NOMO-1 treated with DMSO at 0.1 percent for 48 hours (cell line): ENCODE measurements around the gene MARCKS.
A peak's percentile ranks its signal among the peaks of the same experiment; 100 is the strongest.

Experiments used
- DNase-seq: peaks from one replicate; lab custom pipeline; 2025; ENCODE audit not compliant: unreplicated experiment; lab: John Stamatoyannopoulos, UW

MARCKS gene, protein sequence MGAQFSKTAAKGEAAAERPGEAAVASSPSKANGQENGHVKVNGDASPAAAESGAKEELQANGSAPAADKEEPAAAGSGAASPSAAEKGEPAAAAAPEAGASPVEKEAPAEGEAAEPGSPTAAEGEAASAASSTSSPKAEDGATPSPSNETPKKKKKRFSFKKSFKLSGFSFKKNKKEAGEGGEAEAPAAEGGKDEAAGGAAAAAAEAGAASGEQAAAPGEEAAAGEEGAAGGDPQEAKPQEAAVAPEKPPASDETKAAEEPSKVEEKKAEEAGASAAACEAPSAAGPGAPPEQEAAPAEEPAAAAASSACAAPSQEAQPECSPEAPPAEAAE

DNA sequence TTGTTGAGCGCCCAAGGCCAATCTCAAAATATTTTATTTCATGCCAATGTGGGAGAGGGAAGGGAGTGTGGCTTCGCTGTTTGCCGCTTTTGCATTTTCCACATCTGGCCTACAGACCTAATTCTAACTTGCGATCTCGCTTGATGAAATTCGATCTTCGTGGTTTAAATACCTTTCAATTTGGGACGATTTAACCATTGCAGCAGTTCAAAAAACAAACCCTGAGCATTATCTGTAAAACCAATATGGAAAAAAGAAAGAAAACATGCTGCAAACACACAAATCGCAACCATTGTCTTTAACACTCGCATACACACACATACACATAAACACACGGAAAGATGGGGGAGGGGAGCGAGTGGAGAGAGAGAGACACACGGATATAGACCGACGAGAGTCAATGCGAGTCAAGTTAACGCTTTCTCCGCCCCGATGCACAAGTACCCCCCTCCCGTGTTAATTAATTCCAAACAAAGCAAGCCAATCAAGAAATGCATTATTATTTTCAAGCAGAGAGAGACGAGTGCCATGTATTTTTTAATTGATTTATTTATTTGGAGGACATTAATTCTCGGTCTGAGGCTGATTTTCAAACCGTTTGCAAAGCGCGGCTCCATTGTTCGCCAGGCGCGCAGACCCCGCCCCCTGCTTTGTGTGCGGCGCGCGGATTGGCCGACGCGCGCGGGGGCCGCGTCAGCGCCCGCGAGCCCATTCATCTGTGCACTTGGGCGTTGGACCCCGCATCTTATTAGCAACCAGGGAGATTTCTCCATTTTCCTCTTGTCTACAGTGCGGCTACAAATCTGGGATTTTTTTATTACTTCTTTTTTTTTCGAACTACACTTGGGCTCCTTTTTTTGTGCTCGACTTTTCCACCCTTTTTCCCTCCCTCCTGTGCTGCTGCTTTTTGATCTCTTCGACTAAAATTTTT is at the start of gene MARCKS:
Gene MARCKS (plus strand): TSS at position 721 of the 931 bp plus-strand sequence. CDS start 401 bp downstream, outside the sequence.
- DNase-seq = peak; percentile 79

- DNase-seq = peak; percentile 97
Observed at GRCh38 chr6:113809826-113810225, 47.3 kb upstream of the MARCKS start.

DNA sequence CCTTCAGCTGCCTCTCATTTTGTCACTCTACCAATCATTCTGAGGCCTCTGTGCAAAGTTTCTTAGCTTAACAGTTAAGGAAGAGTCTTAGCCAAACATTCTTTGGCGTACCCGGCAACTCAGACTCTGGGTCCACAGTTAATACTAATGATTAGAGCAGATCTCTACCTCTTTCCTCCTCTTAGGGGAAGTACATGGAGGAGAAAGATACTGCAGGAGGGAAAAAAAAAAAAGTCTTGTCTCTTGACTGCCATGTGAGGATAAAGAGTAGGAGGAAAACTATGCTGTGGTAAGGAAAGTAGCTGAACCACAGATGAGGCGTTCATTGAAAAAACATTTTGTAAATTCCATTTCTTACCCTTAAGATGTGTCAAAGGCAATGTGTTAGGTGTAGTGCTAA is 44.0 kb upstream of the MARCKS start:
- no peak for DNase-seq

DNA sequence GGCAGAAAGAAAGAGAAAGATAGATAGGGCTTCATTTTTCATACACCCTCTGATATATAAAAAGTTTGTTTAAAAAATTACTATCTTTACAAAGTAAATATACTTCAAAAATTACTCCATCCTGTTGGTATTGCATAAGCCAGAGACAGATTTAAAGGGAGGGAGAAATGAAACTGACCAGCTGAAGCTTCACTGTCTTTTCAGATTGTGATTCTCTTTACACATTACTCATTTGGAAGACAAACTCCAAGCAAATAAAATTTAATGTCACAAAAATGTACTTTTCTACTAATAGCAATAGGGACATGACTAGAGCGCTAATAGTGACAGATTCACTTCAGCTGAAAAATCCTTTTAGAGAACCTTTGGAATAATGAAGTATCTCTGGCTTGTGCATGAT is 38.6 kb upstream of the MARCKS start:
- peak; percentile 72 for DNase-seq

DNA sequence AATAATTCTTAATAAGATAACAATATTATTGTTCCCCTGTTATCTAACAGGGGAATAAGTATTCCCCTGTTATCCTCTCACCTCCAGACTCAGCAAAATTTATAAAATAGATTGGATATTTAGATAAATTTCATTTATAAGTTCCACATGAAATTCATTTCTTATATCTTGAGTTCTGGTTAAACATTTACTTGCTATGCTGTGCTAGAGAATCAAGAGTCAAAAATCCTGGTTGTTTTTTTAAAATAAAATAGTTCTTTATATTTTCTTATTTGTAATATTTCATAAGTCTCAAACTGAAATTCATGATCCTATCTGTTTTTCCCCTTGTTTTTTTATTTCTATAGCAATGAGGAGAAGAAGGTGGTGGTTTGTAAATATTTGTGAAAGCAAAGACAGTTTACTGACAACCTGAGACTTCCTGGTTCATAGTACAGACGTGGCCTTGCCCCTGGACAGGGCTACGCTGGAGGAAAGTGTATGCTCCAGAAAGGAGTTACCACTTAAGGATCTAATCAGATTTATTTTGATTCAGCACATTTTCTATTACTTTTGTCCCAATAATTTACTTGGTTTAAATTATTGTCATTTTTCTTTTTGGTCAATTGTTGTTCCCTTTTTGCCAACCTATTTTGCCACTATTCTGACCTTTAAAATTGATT is 37.8 kb upstream of the MARCKS start:
- no peak for DNase-seq

DNA sequence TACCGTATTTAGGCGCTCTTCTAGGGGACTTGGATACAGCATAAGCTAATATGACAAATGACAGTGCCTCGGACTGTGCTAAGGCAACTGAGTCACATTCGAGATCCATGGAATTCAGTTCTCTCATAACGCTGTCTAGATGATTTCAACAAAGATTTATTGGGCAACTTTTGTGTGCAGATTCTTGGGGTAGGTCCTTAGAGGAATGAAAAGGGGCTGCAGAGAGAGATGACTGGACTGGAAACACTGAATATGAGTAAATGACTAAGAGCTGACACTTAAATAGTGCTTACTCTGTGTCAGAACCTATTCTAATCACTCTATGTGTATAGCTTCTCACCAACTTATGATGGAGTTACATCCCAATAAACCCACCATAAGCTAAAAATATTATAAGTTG is 36.4 kb upstream of the MARCKS start:
- DNase-seq = no peak

DNA sequence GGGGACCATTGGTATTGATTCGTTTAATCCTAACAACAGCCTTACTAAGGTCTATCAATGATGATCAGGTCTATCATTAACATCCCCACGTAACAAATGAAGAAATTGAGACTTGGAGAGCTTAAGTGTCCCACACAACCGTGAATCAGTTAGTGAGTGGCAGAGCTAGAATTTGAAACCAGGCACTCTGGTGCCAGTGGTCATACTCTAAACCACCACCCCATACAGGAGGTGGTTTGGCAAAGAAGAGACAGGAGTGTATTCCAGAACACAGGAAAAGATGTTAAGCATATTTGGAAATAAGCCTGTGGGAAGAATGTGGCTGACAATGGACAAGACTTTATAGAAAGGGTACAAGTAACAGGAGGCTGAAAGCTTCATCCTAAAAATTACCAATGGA is 35.7 kb upstream of the MARCKS start:
- DNase-seq = no peak

DNA sequence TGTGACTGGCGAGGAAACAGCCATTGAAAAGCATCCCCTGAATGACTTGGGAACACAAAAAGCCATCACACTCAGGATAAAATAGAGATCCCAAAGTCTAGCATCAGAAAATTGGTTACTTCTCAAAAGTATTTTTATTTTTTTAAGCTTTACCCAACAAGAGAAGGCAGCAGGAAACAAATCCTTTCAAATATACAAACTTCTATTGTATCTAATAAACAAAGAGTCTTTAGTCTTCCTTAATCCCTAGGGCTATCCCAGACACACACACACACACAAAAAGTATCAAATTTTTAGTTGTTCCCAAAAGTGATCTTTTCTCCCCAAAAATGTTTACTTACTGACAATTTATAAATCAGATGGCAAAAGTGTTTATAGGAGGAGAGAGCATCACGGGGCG is 33.2 kb upstream of the MARCKS start:
- no peak for DNase-seq

- DNase-seq = no peak
Observed at GRCh38 chr6:113824411-113824810, 32.7 kb upstream of the MARCKS start.

DNA sequence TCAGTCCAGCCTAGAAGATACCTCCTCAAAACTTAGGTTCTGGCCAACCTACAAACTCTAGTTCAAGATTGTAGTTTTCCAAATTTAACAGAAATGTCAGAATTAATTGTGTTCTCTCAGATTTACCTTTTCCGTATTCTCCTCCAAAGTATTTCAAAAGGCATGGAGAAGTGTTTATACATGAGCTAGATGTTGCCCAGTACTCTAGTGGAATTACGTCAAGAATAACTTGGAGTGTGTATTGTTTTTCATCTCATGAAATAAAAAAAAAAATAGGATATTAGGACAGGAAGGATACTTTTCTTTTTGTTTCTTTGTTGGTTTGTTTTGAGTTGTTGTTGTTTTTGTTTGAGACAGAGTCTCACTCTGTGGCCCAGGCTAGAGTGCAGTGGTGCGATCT is 32.3 kb upstream of the MARCKS start:
- DNase-seq = no peak

- no peak for DNase-seq
Observed at GRCh38 chr6:113825781-113826180, 31.4 kb upstream of the MARCKS start.

DNA sequence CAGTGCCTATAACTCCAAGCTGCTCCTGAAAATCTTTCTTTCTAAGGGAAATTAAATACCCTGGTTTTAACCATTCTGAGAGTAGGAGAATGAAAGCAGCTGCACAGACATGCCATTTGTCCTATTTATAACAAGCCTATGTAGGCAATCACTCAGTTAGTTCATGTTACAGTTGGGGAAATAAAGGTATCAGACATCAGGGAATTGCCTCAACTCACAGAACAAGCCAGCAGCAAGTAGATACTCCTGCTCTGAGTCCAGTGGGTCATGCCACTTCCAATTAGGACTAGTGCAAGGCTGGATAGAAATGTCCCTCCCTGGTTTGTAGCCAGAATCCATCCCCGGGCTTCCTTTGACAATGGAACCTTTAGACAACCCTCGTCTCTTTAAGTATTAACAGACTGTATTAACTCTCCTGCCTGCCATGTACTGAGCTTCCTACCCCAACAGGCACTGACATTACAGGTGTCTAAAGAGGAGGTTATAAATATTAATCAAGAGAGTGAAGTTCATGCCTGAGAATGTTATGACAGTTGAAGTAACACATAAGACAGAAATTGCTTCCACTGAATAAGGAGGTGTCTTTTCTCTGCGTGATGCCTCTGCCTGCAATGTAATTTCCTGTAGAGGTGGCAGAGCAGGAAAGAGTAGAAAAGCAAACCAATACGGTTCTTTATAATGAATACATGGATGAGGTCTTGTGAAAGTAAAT is 28.0 kb upstream of the MARCKS start:
- no peak for DNase-seq

- DNase-seq = no peak
Observed at GRCh38 chr6:113829696-113830045, 27.5 kb upstream of the MARCKS start.

GRCh38 chr6:113830140-113830539 is 27.0 kb upstream of the MARCKS start:
- no peak for DNase-seq

GRCh38 chr6:113833537-113833936 is 23.6 kb upstream of the MARCKS start:
- DNase-seq = no peak

- no peak for DNase-seq
Observed at GRCh38 chr6:113837170-113837569, 20.0 kb upstream of the MARCKS start.

DNA sequence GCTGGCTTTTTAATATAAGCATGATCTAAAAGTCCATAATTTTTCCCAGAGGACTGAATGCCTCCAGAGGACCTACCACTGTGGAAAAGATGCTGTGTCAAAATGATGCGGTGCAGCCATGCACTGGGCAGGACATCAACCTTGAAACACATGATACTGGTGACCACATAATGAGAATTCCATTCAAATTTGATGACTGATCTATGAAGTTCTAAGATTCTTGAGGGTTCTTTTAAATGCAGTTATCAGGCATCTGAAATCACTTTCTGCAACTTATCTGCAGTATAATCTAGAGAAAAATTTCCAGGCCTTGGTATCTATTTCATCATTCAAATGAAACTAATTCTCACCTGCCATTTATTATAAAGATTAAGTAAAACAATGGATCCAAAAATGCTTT is 15.0 kb upstream of the MARCKS start:
- no peak for DNase-seq

GRCh38 chr6:113843500-113844073 is 13.6 kb upstream of the MARCKS start:
- DNase-seq = no peak

GRCh38 chr6:113846577-113846976 is 10.6 kb upstream of the MARCKS start:
- no peak for DNase-seq

DNA sequence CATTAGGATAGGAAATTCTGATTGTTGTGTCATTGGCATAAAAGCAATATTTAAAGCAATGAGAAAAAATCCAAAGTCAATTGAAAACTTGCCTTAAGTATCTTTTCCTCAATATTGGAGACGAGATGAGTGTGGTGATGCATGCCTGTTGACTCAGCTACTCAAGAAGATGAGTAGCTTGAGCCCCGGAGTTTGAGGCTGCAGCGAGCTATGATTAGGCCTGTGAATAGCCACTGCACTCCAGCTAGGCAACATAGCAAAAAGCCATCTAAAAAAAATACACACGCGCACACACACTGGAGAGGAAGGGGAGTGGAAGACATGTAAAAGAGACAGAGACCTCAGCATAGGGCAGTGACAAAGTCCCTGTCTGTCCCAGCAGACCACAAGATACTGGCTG is 9.7 kb upstream of the MARCKS start:
- no peak for DNase-seq

DNA sequence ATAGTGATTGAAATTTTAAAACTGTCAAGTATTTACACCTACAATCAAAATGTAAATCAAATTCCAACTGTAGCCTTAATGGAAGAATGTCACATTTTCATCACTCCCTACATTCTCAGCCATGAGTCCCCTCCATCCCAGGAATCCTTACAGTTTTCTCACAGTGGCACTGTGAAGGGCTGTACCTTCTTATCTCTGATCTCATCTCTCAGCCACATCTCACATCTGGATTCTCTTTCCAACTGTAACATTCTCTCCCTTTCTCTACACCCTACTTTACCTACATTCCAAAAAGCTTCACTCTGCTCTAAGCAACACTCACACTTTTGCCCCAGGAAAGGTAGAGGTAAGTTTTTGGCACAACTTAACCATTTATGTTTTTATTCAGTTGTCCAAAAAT is 8.9 kb upstream of the MARCKS start:
- no peak for DNase-seq
